Measurements from ENCODE around the gene PPT1.

- TF ChIP-seq POLR2A (IDR thresholded peaks at IDR 0.05; ENCODE audit: low read length) (no peak), RAD21 (conservative IDR thresholded peaks at IDR 0.05 in 1 of 2, IDR thresholded peaks at IDR 0.05 in 1 of 2) (no peak), TP53 (CRISPR knock-in tag; IDR thresholded peaks at IDR 0.05) (no peak), CTCF (IDR thresholded peaks at IDR 0.05) (no peak), RCOR1 (IDR thresholded peaks at IDR 0.05; ENCODE audit: low read depth, low read length) (no peak), HES2 (IDR thresholded peaks at IDR 0.05) (no peak), CBX8 (IDR thresholded peaks at IDR 0.05) (no peak), CHD2 (IDR thresholded peaks at IDR 0.05; ENCODE audit: low read length, partially characterized antibody) (no peak), SMC3 (IDR thresholded peaks at IDR 0.05) (no peak)
Observed at GRCh38 chr1:40030528-40031135, 66.4 kb downstream of the PPT1 start.

All from A549 (cell line).